HepG2 (cell line): ENCODE results near the gene SLC23A3. TPM values are rescaled to one million over a fixed set of nuclear protein-coding genes. Genes with fewer than 3 reads are reported as not detected.

Experiments used
- ARNT2 ChIP-seq: sonication (generic); formaldehyde crosslinking; IDR thresholded peaks from 2 replicates; pipeline ENCODE4 v1.8.0; 2022; ENCODE audit warnings: mild to moderate bottlenecking, low read depth, missing genetic modification reagents, moderate library complexity
- CEBPB ChIP-seq: IDR thresholded peaks from 2 replicates; pipeline ENCODE4 v1.6.1; 2011; ENCODE audit warnings: low read depth, low read length, improper control_type of control experiment, borderline replicate concordance
- HNRNPLL ChIP-seq: fragments of 200-400 bp; formaldehyde crosslinking; IDR thresholded peaks from 2 replicates; pipeline ENCODE4 v1.6.1; 2017; ENCODE audit warnings: mild to moderate bottlenecking, low read depth, low read length; ENCODE audit not compliant: poor library complexity, severe bottlenecking
- NONO ChIP-seq, 2 experiments: fragments of 450-650 bp in 1 of 2; sonication (generic) in 1 of 2; formaldehyde crosslinking in 1 of 2; IDR thresholded peaks in 1 of 2; conservative IDR thresholded peaks in 1 of 2; 2 replicates each; pipeline versions ENCODE4 v1.6.1 to v1.8.0; 2017 to 2022; ENCODE audit warnings: mild to moderate bottlenecking in 1 of 2, missing genetic modification reagents in 1 of 2, moderate library complexity in 1 of 2
- PAF1 ChIP-seq: IDR thresholded peaks from 2 replicates; pipeline ENCODE4 v1.6.1; 2016; ENCODE audit warnings: missing genetic modification reagents, missing compliant biosample characterization
- RBFOX2 ChIP-seq: fragments of 200-400 bp; formaldehyde crosslinking; IDR thresholded peaks from 2 replicates; pipeline ENCODE4 v1.6.1; 2017; ENCODE audit warnings: low read depth, mild to moderate bottlenecking, low read length
- ZC3H13 ChIP-seq: sonication (generic); formaldehyde crosslinking; IDR thresholded peaks from 2 replicates; pipeline ENCODE4 v1.8.1; 2023; ENCODE audit warnings: mild to moderate bottlenecking, missing genetic modification reagents, moderate library complexity
- ZEB1 ChIP-seq: IDR thresholded peaks from 2 replicates; pipeline ENCODE4 v1.6.1; 2012; ENCODE audit warnings: mild to moderate bottlenecking, low read depth, inconsistent platforms; ENCODE audit not compliant: insufficient replicate concordance
- ZFY ChIP-seq: sonication (generic); formaldehyde crosslinking; IDR thresholded peaks from 2 replicates; pipeline ENCODE4 v1.4.0; 2020; ENCODE audit warnings: missing genetic modification reagents
- ZNF124 ChIP-seq: sonication (generic); formaldehyde crosslinking; IDR thresholded peaks from 2 replicates; pipeline ENCODE4 v1.4.0; 2020; ENCODE audit warnings: missing genetic modification reagents
- ZNF234 ChIP-seq: sonication (generic); formaldehyde crosslinking; conservative IDR thresholded peaks from 2 replicates; pipeline ENCODE4 v1.5.1; 2020; ENCODE audit warnings: mild to moderate bottlenecking, missing genetic modification reagents
- ZNF343 ChIP-seq: sonication (generic); formaldehyde crosslinking; IDR thresholded peaks from 2 replicates; pipeline ENCODE4 v1.4.0; 2020; ENCODE audit warnings: mild to moderate bottlenecking, missing genetic modification reagents
- ZNF552 ChIP-seq: sonication (generic); formaldehyde crosslinking; IDR thresholded peaks from 2 replicates; pipeline ENCODE4 v1.9.0; 2022; ENCODE audit warnings: missing genetic modification reagents, mild to moderate bottlenecking, borderline replicate concordance
- ZNF709 ChIP-seq: sonication (generic); formaldehyde crosslinking; IDR thresholded peaks from 2 replicates; pipeline ENCODE4 v1.5.0; 2020; ENCODE audit warnings: mild to moderate bottlenecking, missing genetic modification reagents
- ZNF747 ChIP-seq: sonication (generic); formaldehyde crosslinking; IDR thresholded peaks from 2 replicates; pipeline ENCODE4 v1.8.1; 2023; ENCODE audit warnings: missing genetic modification reagents, mild to moderate bottlenecking, borderline replicate concordance
- ZNF776 ChIP-seq: sonication (generic); formaldehyde crosslinking; IDR thresholded peaks from 2 replicates; pipeline ENCODE4 v1.4.0; 2020; ENCODE audit warnings: mild to moderate bottlenecking, missing genetic modification reagents
- polyA plus RNA-seq, 8 experiments: library from polyadenylated mRNA; depleted of rRNA in 3 of 8; stranded (reverse) in 7 of 8; unstranded in 1 of 8; fragments of >200 nt; fragmentation: Illumina TruSeq in 4 of 8; extraction: Trizol in 4 of 8; gene quantifications; 2 replicates each; pipeline versions ENCODE4 v1.2.1 to v1.2.3, GENCODE V29; 2011 to 2016; ENCODE audit warnings: low read depth in 4 of 8, missing spikeins in 1 of 8, mixed read lengths in 1 of 8; ENCODE audit not compliant: insufficient read depth in 1 of 8
- total RNA-seq, 5 experiments: library from RNA; depleted of rRNA; stranded (reverse); fragments of >200 nt; fragmentation: Illumina TruSeq; extraction: Trizol; gene quantifications; 2 replicates each; pipeline ENCODE4 v1.2.3, GENCODE V29; 2016; ENCODE audit warnings: low read depth in 1 of 5
- TF ChIP-seq, protein P1 (sequence below): sonication (generic); formaldehyde crosslinking; IDR thresholded peaks from 2 replicates; pipeline ENCODE4 v1.4.0; 2020; ENCODE audit warnings: mild to moderate bottlenecking, missing genetic modification reagents
- TF ChIP-seq, protein P2 (sequence below): IDR thresholded peaks from 2 replicates; pipeline ENCODE4 v1.6.1; 2016; ENCODE audit warnings: low read depth
- TF ChIP-seq, protein P3 (sequence below): sonication (generic); formaldehyde crosslinking; IDR thresholded peaks from 2 replicates; pipeline ENCODE4 v1.8.1; 2023; ENCODE audit warnings: missing genetic modification reagents, inconsistent platforms, borderline replicate concordance
- TF ChIP-seq, protein P4 (sequence below), 2 experiments: fragments of 450-650 bp in 1 of 2; sonication (generic) in 1 of 2; formaldehyde crosslinking; IDR thresholded peaks; 2 replicates each; pipeline versions ENCODE4 v1.5.0 to v1.8.0; 2020 to 2022; ENCODE audit warnings: mild to moderate bottlenecking in 1 of 2, missing genetic modification reagents in 1 of 2

The SLC23A3 gene
- total and polyA plus RNA-seq, 2 of the 13 experiments (the other 11 are each of a cell fraction or from before 2014, with no cell fraction given): 0.38 to 0.78 TPM

DNA sequence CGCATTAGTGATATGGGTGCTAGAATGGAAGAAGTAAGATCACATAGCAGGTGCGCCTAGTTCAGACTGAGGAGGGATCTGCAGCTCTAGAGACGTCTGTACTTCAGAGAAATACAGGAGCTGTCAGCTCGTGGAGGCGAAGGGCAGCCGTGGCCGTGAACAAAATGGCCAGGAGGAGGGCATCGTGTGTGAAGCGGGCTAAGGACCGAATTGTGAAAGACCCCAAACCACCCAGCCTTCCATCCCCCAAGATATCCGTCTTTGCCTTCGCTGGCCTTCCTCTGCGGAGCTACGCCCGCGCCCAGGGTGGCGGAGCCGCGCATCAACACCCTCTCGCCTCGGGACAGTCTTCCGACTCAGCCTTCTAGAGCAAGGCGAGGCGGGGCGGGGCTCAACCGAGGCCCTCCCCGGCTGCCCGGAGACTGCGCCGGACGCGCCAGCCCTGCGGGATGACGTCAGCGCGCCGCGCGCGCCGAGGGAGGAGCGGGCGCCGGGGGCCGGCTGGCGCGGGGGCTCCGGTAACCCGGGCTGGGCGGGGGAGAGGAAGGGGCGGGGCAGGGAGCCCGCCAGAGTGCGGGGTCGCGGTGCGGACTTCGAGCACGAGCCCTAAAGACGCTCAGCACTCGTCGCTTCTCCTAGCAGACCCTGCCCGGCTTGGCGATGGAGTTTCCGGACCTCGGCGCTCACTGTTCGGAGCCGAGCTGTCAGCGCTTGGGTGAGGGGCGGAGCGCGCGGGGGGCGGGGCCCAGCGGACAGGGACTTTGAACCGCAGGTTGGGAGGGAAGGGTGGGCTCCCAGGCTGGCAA is 36.7 kb upstream of the SLC23A3 start, which contains the start of gene ZFAND2B (continued):
- TF ChIP-seq, protein P1, sequence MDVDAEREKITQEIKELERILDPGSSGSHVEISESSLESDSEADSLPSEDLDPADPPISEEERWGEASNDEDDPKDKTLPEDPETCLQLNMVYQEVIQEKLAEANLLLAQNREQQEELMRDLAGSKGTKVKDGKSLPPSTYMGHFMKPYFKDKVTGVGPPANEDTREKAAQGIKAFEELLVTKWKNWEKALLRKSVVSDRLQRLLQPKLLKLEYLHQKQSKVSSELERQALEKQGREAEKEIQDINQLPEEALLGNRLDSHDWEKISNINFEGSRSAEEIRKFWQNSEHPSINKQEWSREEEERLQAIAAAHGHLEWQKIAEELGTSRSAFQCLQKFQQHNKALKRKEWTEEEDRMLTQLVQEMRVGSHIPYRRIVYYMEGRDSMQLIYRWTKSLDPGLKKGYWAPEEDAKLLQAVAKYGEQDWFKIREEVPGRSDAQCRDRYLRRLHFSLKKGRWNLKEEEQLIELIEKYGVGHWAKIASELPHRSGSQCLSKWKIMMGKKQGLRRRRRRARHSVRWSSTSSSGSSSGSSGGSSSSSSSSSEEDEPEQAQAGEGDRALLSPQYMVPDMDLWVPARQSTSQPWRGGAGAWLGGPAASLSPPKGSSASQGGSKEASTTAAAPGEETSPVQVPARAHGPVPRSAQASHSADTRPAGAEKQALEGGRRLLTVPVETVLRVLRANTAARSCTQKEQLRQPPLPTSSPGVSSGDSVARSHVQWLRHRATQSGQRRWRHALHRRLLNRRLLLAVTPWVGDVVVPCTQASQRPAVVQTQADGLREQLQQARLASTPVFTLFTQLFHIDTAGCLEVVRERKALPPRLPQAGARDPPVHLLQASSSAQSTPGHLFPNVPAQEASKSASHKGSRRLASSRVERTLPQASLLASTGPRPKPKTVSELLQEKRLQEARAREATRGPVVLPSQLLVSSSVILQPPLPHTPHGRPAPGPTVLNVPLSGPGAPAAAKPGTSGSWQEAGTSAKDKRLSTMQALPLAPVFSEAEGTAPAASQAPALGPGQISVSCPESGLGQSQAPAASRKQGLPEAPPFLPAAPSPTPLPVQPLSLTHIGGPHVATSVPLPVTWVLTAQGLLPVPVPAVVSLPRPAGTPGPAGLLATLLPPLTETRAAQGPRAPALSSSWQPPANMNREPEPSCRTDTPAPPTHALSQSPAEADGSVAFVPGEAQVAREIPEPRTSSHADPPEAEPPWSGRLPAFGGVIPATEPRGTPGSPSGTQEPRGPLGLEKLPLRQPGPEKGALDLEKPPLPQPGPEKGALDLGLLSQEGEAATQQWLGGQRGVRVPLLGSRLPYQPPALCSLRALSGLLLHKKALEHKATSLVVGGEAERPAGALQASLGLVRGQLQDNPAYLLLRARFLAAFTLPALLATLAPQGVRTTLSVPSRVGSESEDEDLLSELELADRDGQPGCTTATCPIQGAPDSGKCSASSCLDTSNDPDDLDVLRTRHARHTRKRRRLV: 0 out of 2 replicates have a peak, but pooled peaks have one; percentile 52
- TF ChIP-seq ZNF343 (CRISPR knock-in tag): peak; percentile 63; the same call in 1 of the 2 replicates
- TF ChIP-seq, protein P2, sequence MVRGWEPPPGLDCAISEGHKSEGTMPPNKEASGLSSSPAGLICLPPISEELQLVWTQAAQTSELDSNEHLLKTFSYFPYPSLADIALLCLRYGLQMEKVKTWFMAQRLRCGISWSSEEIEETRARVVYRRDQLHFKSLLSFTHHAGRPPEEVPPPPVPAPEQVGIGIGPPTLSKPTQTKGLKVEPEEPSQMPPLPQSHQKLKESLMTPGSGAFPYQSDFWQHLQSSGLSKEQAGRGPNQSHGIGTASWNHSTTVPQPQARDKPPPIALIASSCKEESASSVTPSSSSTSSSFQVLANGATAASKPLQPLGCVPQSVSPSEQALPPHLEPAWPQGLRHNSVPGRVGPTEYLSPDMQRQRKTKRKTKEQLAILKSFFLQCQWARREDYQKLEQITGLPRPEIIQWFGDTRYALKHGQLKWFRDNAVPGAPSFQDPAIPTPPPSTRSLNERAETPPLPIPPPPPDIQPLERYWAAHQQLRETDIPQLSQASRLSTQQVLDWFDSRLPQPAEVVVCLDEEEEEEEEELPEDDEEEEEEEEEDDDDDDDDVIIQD (CRISPR knock-in tag): peak; percentile 11; the same call in 1 of the 2 replicates
- TF ChIP-seq ZNF709: peak; percentile 88
- 0 out of 2 replicates have a peak, but pooled peaks have one; percentile 66 for TF ChIP-seq PAF1 (CRISPR knock-in tag)
- TF ChIP-seq, protein P3, sequence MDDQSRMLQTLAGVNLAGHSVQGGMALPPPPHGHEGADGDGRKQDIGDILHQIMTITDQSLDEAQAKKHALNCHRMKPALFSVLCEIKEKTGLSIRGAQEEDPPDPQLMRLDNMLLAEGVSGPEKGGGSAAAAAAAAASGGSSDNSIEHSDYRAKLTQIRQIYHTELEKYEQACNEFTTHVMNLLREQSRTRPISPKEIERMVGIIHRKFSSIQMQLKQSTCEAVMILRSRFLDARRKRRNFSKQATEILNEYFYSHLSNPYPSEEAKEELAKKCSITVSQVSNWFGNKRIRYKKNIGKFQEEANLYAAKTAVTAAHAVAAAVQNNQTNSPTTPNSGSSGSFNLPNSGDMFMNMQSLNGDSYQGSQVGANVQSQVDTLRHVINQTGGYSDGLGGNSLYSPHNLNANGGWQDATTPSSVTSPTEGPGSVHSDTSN (CRISPR knock-in tag): no peak
- TF ChIP-seq, protein P4, sequence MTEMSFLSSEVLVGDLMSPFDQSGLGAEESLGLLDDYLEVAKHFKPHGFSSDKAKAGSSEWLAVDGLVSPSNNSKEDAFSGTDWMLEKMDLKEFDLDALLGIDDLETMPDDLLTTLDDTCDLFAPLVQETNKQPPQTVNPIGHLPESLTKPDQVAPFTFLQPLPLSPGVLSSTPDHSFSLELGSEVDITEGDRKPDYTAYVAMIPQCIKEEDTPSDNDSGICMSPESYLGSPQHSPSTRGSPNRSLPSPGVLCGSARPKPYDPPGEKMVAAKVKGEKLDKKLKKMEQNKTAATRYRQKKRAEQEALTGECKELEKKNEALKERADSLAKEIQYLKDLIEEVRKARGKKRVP (CRISPR knock-in tag; IDR thresholded peaks at IDR 0.05): peak in 1 of 2 experiments; percentile 48; a peak in 2 of 4 replicates
- TF ChIP-seq ZNF747 (CRISPR knock-in tag): peak; percentile 58; the same call in 1 of the 2 replicates
- TF ChIP-seq NONO (IDR thresholded peaks at IDR 0.05): no peak
- TF ChIP-seq NONO (CRISPR knock-in tag; conservative IDR thresholded peaks at IDR 0.05): peak; percentile 74
- TF ChIP-seq ARNT2: peak; percentile 97
- no peak for TF ChIP-seq ZEB1
- TF ChIP-seq ZNF552 (CRISPR knock-in tag): peak; percentile 88; the same call in 1 of the 2 replicates
- no peak for TF ChIP-seq ZNF234
- peak; percentile 87 for TF ChIP-seq HNRNPLL
- TF ChIP-seq ZNF776 (CRISPR knock-in tag): peak; percentile 73; the same call in 1 of the 2 replicates
- TF ChIP-seq ZNF124 (CRISPR knock-in tag): peak; percentile 85
- TF ChIP-seq ZFY (CRISPR knock-in tag): peak; percentile 82
- peak; percentile 96 for TF ChIP-seq RBFOX2
- peak; percentile 82 for TF ChIP-seq ZC3H13 (CRISPR knock-in tag)
- no peak for TF ChIP-seq CEBPB
